GM23338 (cell line): ENCODE data around the gene CCDC102A. TPM values are rescaled to one million over a fixed set of nuclear protein-coding genes. Genes with fewer than 3 reads are reported as not detected.

ENCODE experiments used
- ATAC-seq: fragments of 200-7000 bp; cut with Tn5 transposase; 3 replicates; pipeline ENCODE4 v1.9.1; 2020
- DNase-seq: peaks from one replicate; pipeline ENCODE4 v3.0.0-alpha.2; 2015; ENCODE audit warnings: low spot score
- H2AFZ ChIP-seq: fragments of 200-600 bp; sonication (generic); 2 replicates; pipeline ENCODE4 v1.8.0; 2016; ENCODE audit warnings: antibody characterized with exemption, mild to moderate bottlenecking, moderate library complexity
- H3F3A ChIP-seq: fragments of 200-600 bp; sonication (generic); replicated peaks from 2 replicates; pipeline ENCODE4 v1.8.0; 2017; ENCODE audit warnings: antibody characterized with exemption, mixed run types, low read depth
- H3K27ac ChIP-seq: fragments of 200-600 bp; sonication (generic); 2 replicates; pipeline ENCODE4 v1.6.1; 2016; ENCODE audit warnings: low read depth
- H3K27me3 ChIP-seq: fragments of 200-600 bp; sonication (generic); 2 replicates; pipeline ENCODE4 v1.8.0; 2016; ENCODE audit warnings: mild to moderate bottlenecking, mixed run types, moderate library complexity; ENCODE audit not compliant: insufficient read depth
- H3K36me3 ChIP-seq: fragments of 200-600 bp; sonication (generic); 2 replicates; pipeline ENCODE4 v1.8.0; 2016; ENCODE audit warnings: mild to moderate bottlenecking; ENCODE audit not compliant: insufficient read depth
- H3K4me1 ChIP-seq: fragments of 200-600 bp; sonication (generic); 2 replicates; pipeline ENCODE4 v1.8.0; 2016; ENCODE audit warnings: mild to moderate bottlenecking, moderate library complexity; ENCODE audit not compliant: insufficient read depth
- H3K4me2 ChIP-seq: fragments of 200-600 bp; sonication (generic); 2 replicates; pipeline ENCODE4 v1.7.1; 2017; ENCODE audit warnings: mixed run types
- H3K4me3 ChIP-seq: fragments of 200-600 bp; sonication (generic); 2 replicates; pipeline ENCODE4 v1.6.1; 2016; ENCODE audit warnings: mixed run types
- H3K79me2 ChIP-seq: fragments of 200-600 bp; sonication (generic); replicated peaks from 2 replicates; pipeline ENCODE4 v1.8.0; 2017; ENCODE audit warnings: mild to moderate bottlenecking; ENCODE audit not compliant: insufficient read depth
- H3K9me2 ChIP-seq: fragments of 200-600 bp; sonication (generic); 2 replicates; pipeline ENCODE4 v1.8.0; 2017; ENCODE audit not compliant: insufficient read depth
- H4K20me1 ChIP-seq: fragments of 200-600 bp; sonication (generic); replicated peaks from 2 replicates; pipeline ENCODE4 v1.8.0; 2017; ENCODE audit warnings: mild to moderate bottlenecking; ENCODE audit not compliant: insufficient read depth
- H3K27ac Mint-ChIP-seq: 2 replicates; pipeline ENCODE4 v1.8.0; 2020; ENCODE audit warnings: inconsistent platforms, mild to moderate bottlenecking, moderate library complexity, mixed read lengths
- H3K27me3 Mint-ChIP-seq: 3 replicates; pipeline ENCODE4 v1.8.0; 2022; ENCODE audit warnings: low read depth, mild to moderate bottlenecking, moderate library complexity, mixed read lengths, inconsistent platforms; ENCODE audit not compliant: insufficient read depth, poor library complexity
- H3K36me3 Mint-ChIP-seq: 3 replicates; pipeline ENCODE4 v1.8.0; 2021; ENCODE audit warnings: low read depth, mild to moderate bottlenecking, inconsistent platforms, moderate library complexity, mixed read lengths
- H3K4me1 Mint-ChIP-seq: 3 replicates; pipeline ENCODE4 v1.8.0; 2020; ENCODE audit warnings: mild to moderate bottlenecking, inconsistent platforms, mixed read lengths
- H3K4me3 Mint-ChIP-seq: 3 replicates; pipeline ENCODE4 v1.8.0; 2021; ENCODE audit warnings: moderate library complexity, mild to moderate bottlenecking, inconsistent platforms, mixed read lengths
- H3K9me3 Mint-ChIP-seq: 3 replicates; pipeline ENCODE4 v1.8.0; 2020; ENCODE audit warnings: moderate library complexity, mild to moderate bottlenecking, inconsistent platforms, mixed read lengths
- CREB1 ChIP-seq: fragments of 250-450 bp; sonication (Bioruptor Pico); IDR thresholded peaks from 2 replicates; pipeline ENCODE4 v1.5.0; 2020; ENCODE audit warnings: low read depth, mild to moderate bottlenecking, moderate library complexity
- CTCF ChIP-seq, 2 experiments: fragments of 200-600 bp in 1 of 2; sonication (generic) in 1 of 2; conservative IDR thresholded peaks; 2 replicates each; pipeline versions ENCODE4 v1.5.1 to v1.6.1; 2016 to 2017; ENCODE audit warnings: antibody characterized with exemption in 2 of 2, low read depth in 2 of 2, mild to moderate bottlenecking in 2 of 2, moderate library complexity in 1 of 2
- POLR2AphosphoS5 ChIP-seq: IDR thresholded peaks from 2 replicates; pipeline ENCODE4 v1.6.1; 2016; ENCODE audit warnings: antibody characterized with exemption, low read depth
- REST ChIP-seq: IDR thresholded peaks from one replicate; pipeline ENCODE4 v1.6.1; 2018; ENCODE audit warnings: antibody characterized with exemption; ENCODE audit not compliant: unreplicated experiment
- STAT1 ChIP-seq: IDR thresholded peaks from one replicate; pipeline ENCODE4 v1.6.1; 2016; ENCODE audit warnings: antibody characterized with exemption; ENCODE audit not compliant: unreplicated experiment
- polyA plus RNA-seq: library from polyadenylated mRNA; unstranded; fragments of >200 nt; fragmentation: Nextera tagmentation; extraction: Ambion mirVana; gene quantifications from 2 replicates; pipeline ENCODE4 v1.2.1, GENCODE V29; 2016
- total RNA-seq: library from RNA; depleted of rRNA; stranded (reverse); fragments of >200 nt; shearing (Covaris generic); gene quantifications from 2 replicates; pipeline ENCODE4 v1.2.3, GENCODE V29; 2014
- TF ChIP-seq, protein P1 (sequence below): fragments of 250-450 bp; sonication (Bioruptor Pico); IDR thresholded peaks from 2 replicates; pipeline ENCODE4 v1.5.0; 2020; ENCODE audit warnings: mild to moderate bottlenecking, moderate library complexity

CCDC102A gene
- total and polyA plus RNA-seq, 2 experiments from 2014 or later: 2.0 to 5.2 TPM

DNA sequence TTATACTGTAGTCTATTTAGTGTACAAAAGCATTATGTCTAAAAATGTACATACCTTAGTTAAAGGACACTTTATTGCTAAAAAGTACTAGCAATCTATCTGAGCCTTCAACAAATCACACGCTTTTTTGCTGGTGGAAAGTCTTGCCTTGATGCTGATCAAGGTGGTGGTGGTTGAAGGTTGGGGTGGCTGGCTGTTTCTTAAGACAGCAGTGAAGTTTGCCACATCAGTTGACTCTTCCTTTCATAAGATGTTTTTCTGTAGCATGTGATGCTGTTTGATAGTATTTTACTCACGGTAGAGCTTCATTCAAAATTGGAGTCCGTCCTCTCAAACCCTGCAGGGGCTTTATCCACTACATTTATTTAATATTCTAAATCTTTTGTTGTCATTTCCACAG lies 14.7 kb upstream of the CCDC102A start:
- TF ChIP-seq CTCF (conservative IDR thresholded peaks at IDR 0.05; ENCODE audit: low read depth in 2 of 2) (no peak), STAT1 (no peak), POLR2AphosphoS5 (no peak), CREB1 (CRISPR knock-in tag) (no peak), REST (no peak)
- TF ChIP-seq, protein P1, sequence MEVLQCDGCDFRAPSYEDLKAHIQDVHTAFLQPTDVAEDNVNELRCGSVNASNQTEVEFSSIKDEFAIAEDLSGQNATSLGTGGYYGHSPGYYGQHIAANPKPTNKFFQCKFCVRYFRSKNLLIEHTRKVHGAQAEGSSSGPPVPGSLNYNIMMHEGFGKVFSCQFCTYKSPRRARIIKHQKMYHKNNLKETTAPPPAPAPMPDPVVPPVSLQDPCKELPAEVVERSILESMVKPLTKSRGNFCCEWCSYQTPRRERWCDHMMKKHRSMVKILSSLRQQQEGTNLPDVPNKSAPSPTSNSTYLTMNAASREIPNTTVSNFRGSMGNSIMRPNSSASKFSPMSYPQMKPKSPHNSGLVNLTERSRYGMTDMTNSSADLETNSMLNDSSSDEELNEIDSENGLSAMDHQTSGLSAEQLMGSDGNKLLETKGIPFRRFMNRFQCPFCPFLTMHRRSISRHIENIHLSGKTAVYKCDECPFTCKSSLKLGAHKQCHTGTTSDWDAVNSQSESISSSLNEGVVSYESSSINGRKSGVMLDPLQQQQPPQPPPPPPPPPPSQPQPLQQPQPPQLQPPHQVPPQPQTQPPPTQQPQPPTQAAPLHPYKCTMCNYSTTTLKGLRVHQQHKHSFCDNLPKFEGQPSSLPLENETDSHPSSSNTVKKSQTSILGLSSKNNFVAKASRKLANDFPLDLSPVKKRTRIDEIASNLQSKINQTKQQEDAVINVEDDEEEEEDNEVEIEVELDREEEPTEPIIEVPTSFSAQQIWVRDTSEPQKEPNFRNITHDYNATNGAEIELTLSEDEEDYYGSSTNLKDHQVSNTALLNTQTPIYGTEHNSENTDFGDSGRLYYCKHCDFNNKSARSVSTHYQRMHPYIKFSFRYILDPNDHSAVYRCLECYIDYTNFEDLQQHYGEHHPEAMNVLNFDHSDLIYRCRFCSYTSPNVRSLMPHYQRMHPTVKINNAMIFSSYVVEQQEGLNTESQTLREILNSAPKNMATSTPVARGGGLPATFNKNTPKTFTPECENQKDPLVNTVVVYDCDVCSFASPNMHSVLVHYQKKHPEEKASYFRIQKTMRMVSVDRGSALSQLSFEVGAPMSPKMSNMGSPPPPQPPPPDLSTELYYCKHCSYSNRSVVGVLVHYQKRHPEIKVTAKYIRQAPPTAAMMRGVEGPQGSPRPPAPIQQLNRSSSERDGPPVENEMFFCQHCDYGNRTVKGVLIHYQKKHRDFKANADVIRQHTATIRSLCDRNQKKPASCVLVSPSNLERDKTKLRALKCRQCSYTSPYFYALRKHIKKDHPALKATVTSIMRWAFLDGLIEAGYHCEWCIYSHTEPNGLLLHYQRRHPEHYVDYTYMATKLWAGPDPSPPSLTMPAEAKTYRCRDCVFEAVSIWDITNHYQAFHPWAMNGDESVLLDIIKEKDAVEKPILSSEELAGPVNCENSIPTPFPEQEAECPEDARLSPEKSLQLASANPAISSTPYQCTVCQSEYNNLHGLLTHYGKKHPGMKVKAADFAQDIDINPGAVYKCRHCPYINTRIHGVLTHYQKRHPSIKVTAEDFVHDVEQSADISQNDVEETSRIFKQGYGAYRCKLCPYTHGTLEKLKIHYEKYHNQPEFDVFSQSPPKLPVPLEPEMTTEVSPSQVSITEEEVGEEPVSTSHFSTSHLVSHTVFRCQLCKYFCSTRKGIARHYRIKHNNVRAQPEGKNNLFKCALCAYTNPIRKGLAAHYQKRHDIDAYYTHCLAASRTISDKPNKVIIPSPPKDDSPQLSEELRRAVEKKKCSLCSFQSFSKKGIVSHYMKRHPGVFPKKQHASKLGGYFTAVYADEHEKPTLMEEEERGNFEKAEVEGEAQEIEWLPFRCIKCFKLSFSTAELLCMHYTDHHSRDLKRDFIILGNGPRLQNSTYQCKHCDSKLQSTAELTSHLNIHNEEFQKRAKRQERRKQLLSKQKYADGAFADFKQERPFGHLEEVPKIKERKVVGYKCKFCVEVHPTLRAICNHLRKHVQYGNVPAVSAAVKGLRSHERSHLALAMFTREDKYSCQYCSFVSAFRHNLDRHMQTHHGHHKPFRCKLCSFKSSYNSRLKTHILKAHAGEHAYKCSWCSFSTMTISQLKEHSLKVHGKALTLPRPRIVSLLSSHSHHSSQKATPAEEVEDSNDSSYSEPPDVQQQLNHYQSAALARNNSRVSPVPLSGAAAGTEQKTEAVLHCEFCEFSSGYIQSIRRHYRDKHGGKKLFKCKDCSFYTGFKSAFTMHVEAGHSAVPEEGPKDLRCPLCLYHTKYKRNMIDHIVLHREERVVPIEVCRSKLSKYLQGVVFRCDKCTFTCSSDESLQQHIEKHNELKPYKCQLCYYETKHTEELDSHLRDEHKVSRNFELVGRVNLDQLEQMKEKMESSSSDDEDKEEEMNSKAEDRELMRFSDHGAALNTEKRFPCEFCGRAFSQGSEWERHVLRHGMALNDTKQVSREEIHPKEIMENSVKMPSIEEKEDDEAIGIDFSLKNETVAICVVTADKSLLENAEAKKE (CRISPR knock-in tag): no peak
- Mint-ChIP-seq H3K4me3 (no peak overlapping the region), H3K36me3 (peaks cover 3% of the 10 kb centered on the region; the same call in 1 of the 3 replicates), H3K4me1 (no peaks in the 10 kb centered on the region), H3K27ac (no peak overlapping the region), H3K9me3 (no peaks in the 10 kb centered on the region; the same call in 2 of the 3 replicates), H3K27me3 (peaks cover 2% of the 10 kb centered on the region)
- H3K27me3 ChIP-seq: peaks cover 6% of the 10 kb centered on the region; the same call in 1 of the 2 replicates
- ATAC-seq (no peak), DNase-seq (no peak)
- H3K4me2 ChIP-seq: no peak overlapping the region
- no peak overlapping the region for H3K27ac ChIP-seq
- no peaks in the 10 kb centered on the region; the same call in 1 of the 2 replicates for H4K20me1 ChIP-seq
- no peaks in the 10 kb centered on the region for H3K4me1 ChIP-seq
- no peak overlapping the region for H2AFZ ChIP-seq
- H3F3A ChIP-seq: no peaks in the 10 kb centered on the region
- H3K79me2 ChIP-seq: no peaks in the 10 kb centered on the region
- H3K9me2 ChIP-seq: no peaks in the 10 kb centered on the region
- H3K36me3 ChIP-seq: no peaks in the 10 kb centered on the region
- H3K4me3 ChIP-seq: no peak overlapping the region
